Natural killer cell treated with Interleukin-12 subunit alpha and Interleukin-12 subunit beta and Interleukin-15 and Interleukin-18, amount 100 ng/mL, for 72 hours (primary cell): ENCODE data around the gene UGT1A10. TPM values are rescaled to one million over a fixed set of nuclear protein-coding genes. Genes with fewer than 3 reads are reported as not detected.
"Not testable (repeated sequence)": the region's sequence is repeated elsewhere in the genome, so short reads cannot be mapped to it uniquely, and the experiment has no call there.

Experiments used
- ATAC-seq, 2 donors: fragments of 150-1000 bp; cut with Tn5 transposase in 1 of 2; sonication (Bioruptor Pico), chemical (Tn5 transposase) in 1 of 2; 2 replicates each; pipeline ENCODE4 v1.10.0; 2021
- DNase-seq: peaks from one replicate; pipeline ENCODE4 v3.0.0; 2022; ENCODE audit warnings: low spot score
- H3K27ac Mint-ChIP-seq, 2 donors: 1 replicate in 1 of 2; 2 replicates in 1 of 2; pipeline ENCODE4 v1.8.0; 2022; ENCODE audit warnings: mixed read lengths in 2 of 2, mild to moderate bottlenecking in 1 of 2, moderate library complexity in 1 of 2
- H3K27me3 Mint-ChIP-seq, 2 donors: 1 replicate in 1 of 2; 2 replicates in 1 of 2; pipeline ENCODE4 v1.8.0; 2022; ENCODE audit warnings: mixed read lengths in 2 of 2
- H3K36me3 Mint-ChIP-seq: one replicate; pipeline ENCODE4 v1.8.0; 2022; ENCODE audit warnings: mixed read lengths
- H3K4me1 Mint-ChIP-seq, 2 donors: 1 replicate in 1 of 2; 2 replicates in 1 of 2; pipeline ENCODE4 v1.8.0; 2022; ENCODE audit warnings: low read depth in 2 of 2, mixed read lengths in 2 of 2, mild to moderate bottlenecking in 1 of 2
- H3K4me3 Mint-ChIP-seq: one replicate; pipeline ENCODE4 v1.8.0; 2022; ENCODE audit warnings: mixed read lengths
- H3K9me3 Mint-ChIP-seq: 2 replicates; pipeline ENCODE4 v1.8.0; 2022; ENCODE audit warnings: mixed read lengths
- total RNA-seq, 2 donors: library from RNA; stranded (reverse); gene quantifications; one replicate each; pipeline ENCODE4 v1.2.3, GENCODE V29; 2022

Gene UGT1A10
- total RNA-seq, 2 donors from 2014 or later: not detected

DNA sequence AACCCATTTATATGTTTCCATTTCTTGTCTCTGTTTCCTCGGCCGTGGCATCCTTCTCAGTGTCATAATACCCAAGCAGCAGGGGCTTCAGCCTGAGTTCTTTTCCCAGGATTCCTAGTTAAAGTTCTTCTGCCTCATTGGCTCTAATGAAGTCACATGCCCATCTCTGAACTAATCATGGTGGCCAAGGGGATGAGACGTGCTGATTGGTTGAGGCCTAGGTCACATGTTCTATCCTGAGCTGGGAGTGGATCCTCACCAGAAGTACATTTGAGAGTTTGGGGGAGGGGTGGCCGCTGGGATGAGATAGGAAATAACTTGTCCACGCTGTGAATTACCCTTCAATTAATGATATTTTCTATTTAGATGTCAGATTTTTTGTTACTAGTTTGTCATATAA, 72.7 kb downstream of the UGT1A10 start:
- no peak for DNase-seq
- ATAC-seq: no peak
- Mint-ChIP-seq H3K27me3 (peaks cover 26 to 40% of the 10 kb centered on the region in 2 donors), H3K36me3 (no peaks in the 10 kb centered on the region), H3K4me1 (peaks cover 2 to 6% of the 10 kb centered on the region in 2 donors), H3K4me3 (no peak overlapping the region), H3K27ac (no peak overlapping the region), H3K9me3 (no peaks in the 10 kb centered on the region)

DNA sequence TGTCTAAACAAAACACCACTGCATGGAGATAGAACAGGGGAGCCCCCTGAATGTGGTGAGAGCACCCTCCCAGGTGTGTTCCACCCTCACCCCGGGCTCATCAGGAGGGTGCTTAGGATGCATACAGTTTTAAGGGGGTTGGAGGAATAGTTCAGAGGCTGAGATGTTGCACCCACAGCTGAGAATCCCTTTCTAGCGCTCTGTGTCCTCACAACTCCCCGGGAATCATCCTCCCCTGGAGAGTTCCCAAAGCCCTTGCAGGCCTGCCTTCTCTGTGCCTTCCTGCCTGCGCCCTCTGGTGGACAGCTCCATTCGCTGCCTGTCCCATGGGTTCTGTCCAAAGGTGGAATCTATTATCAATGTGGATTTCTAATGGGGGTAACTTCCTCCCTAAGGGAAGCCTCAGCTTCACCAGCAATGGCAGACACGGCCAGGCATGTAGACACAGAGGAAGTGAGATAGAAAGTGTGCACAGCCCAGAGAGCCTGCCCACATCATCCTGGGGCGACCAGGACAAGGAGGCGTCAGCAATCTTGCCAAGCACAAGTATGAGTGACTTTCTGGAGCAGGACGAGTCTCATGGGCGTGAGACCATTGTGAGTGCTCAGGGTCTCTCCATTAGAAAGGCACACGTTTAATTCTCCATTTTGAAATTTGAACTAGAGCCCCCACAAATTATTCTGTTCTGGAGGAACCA, 75.2 kb downstream of the UGT1A10 start:
- H3K36me3 Mint-ChIP-seq: no peaks in the 10 kb centered on the region
- H3K27me3 Mint-ChIP-seq: peaks cover 26 to 37% of the 10 kb centered on the region in 2 donors
- ATAC-seq (peak; percentile 71 to 74), DNase-seq (peak; percentile 74)
- H3K27ac Mint-ChIP-seq: no peak overlapping the region
- H3K9me3 Mint-ChIP-seq: no peaks in the 10 kb centered on the region
- no peak overlapping the region for H3K4me3 Mint-ChIP-seq
- H3K4me1 Mint-ChIP-seq: peaks cover 5 to 8% of the 10 kb centered on the region in 2 donors

DNA sequence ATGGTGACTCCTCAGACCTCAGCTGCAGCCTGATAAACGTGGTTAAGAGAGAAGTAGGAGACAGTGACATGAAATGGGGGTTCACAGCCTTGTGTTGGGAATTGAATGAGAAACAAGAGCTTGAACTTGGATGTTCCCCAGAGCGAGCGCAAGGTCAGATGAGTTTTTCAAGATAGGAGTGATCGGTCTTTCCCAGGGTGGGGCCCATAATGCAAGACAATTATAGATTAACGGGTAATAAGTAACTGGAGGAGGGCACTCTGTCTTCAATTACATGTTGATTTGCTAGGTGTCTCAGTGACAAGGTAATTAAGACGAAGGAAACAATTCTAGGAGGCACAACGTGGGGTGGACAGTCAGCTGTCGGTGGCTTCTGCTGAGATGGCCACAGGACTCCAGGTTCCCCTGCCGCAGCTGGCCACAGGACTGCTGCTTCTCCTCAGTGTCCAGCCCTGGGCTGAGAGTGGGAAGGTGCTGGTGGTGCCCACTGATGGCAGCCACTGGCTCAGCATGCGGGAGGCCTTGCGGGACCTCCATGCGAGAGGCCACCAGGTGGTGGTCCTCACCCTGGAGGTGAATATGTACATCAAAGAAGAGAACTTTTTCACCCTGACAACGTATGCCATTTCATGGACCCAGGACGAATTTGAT, 76.5 kb downstream of the UGT1A10 start, which contains the start of gene UGT1A5:
Gene UGT1A5, plus strand, starts transcription at position 297 of the 651 bp plus-strand sequence. Its CDS starts 85 bp downstream, at position 382.
- Mint-ChIP-seq H3K9me3 (no peaks in the 10 kb centered on the region), H3K4me3 (no peak within 1 kb of the TSS), H3K27me3 (peaks cover 25 to 42% of the 10 kb centered on the region in 2 donors), H3K27ac (peak within 1 kb of the TSS; percentile 7 to 40), H3K4me1 (peaks cover 5 to 8% of the 10 kb centered on the region in 2 donors), H3K36me3 (no peaks in the 10 kb centered on the region)
- DNase-seq (no peak), ATAC-seq (no peak)

DNA sequence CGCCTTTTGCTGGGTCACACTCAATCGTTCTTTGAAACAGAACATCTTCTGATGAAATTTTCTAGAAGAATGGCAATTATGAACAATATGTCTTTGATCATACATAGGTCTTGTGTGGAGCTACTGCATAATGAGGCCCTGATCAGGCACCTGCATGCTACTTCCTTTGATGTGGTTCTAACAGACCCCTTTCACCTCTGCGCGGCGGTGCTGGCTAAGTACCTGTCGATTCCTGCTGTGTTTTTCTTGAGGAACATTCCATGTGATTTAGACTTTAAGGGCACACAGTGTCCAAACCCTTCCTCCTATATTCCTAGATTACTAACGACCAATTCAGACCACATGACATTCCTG, 77.0 kb downstream of the UGT1A10 start:
- H3K4me3 Mint-ChIP-seq: no peak overlapping the region
- ATAC-seq (no peak), DNase-seq (no peak)
- H3K4me1 Mint-ChIP-seq: peaks cover 5 to 8% of the 10 kb centered on the region in 2 donors
- H3K27ac Mint-ChIP-seq: no peak overlapping the region
- no peaks in the 10 kb centered on the region for H3K36me3 Mint-ChIP-seq
- peaks cover 26 to 47% of the 10 kb centered on the region in 2 donors for H3K27me3 Mint-ChIP-seq
- H3K9me3 Mint-ChIP-seq: no peaks in the 10 kb centered on the region

DNA sequence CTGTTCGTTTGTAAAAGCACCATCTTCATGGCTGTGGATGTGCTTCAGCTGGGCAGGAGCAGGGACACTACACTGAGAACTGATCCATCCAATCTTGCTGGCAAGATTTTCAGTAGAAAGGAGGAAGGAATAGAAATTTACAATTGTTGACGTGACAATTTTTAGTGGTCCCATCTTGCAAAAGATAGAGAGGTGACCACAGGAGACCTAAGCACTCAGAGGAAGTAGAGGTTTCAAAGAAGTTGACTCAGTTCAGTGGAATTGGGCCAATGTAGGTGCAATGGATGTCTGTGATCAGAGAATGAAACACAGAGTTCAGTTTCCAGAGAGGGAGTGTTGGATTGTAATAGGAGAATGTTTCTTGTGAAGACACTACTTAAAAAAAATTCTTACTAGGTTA, 77.9 kb downstream of the UGT1A10 start:
- H3K27me3 Mint-ChIP-seq: peaks cover 26 to 51% of the 10 kb centered on the region in 2 donors
- H3K4me3 Mint-ChIP-seq: peak overlapping the region; percentile 8
- peaks cover 5 to 8% of the 10 kb centered on the region in 2 donors for H3K4me1 Mint-ChIP-seq
- no peaks in the 10 kb centered on the region for H3K9me3 Mint-ChIP-seq
- ATAC-seq: peak; percentile 64 to 65
- DNase-seq: no peak
- H3K36me3 Mint-ChIP-seq: no peaks in the 10 kb centered on the region
- H3K27ac Mint-ChIP-seq: peak overlapping the region; percentile 7 to 40

DNA sequence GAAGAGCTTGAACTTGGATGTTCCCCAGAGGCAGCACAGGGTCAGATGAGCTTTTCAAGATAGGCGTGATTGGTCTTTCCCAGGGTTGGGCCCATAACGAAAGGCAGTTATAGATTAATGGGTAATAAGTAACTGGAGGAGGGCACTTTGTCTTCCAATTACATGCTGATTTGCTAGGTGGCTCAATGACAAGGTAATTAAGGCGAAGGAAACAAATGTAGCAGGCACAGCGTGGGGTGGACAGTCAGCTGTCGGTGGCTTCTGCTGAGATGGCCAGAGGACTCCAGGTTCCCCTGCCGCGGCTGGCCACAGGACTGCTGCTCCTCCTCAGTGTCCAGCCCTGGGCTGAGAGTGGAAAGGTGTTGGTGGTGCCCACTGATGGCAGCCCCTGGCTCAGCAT, 82.3 kb downstream of the UGT1A10 start, which contains the start of gene UGT1A4:
Gene UGT1A4, plus strand, starts transcription at position 185 of the 400 bp plus-strand sequence. Its CDS starts 85 bp downstream, at position 270.
- Mint-ChIP-seq H3K4me1 (peaks cover 12 to 16% of the 10 kb centered on the region in 2 donors), H3K27ac (no peak within 1 kb of the TSS), H3K9me3 (no peaks in the 10 kb centered on the region), H3K4me3 (no peak within 1 kb of the TSS), H3K27me3 (peaks cover 26 to 53% of the 10 kb centered on the region in 2 donors), H3K36me3 (no peaks in the 10 kb centered on the region)
- ATAC-seq (no peak), DNase-seq (no peak)

DNA sequence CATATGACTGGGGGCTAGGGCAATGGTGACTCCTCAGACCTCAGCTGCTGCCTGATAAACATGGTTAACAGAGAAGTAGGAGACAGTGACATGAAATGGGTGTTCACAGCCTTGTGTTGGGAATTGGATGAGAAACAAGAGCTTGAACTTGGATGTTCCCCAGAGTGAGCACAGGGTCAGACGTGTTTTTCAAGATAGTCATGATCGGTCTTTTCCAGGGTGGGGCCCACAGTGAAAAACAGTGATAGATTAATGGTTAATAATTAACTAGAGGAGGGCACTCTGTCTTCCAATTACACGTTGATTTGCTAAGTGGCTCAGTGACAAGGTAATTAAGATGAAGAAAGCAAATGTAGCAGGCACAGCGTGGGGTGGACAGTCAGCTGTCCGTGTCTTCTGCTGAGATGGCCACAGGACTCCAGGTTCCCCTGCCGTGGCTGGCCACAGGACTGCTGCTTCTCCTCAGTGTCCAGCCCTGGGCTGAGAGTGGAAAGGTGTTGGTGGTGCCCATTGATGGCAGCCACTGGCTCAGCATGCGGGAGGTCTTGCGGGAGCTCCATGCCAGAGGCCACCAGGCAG, 92.6 kb downstream of the UGT1A10 start, which contains the start of gene UGT1A3:
Gene UGT1A3, plus strand, starts transcription at position 320 of the 579 bp plus-strand sequence. Its CDS starts 85 bp downstream, at position 405.
- no peak within 1 kb of the TSS for H3K4me3 Mint-ChIP-seq
- no peaks in the 10 kb centered on the region for H3K9me3 Mint-ChIP-seq
- no peak within 1 kb of the TSS for H3K27ac Mint-ChIP-seq
- DNase-seq (no peak), ATAC-seq (no peak)
- no peaks in the 10 kb centered on the region for H3K36me3 Mint-ChIP-seq
- peaks cover 22 to 28% of the 10 kb centered on the region in 2 donors for H3K27me3 Mint-ChIP-seq
- H3K4me1 Mint-ChIP-seq: no peaks in the 10 kb centered on the region

DNA sequence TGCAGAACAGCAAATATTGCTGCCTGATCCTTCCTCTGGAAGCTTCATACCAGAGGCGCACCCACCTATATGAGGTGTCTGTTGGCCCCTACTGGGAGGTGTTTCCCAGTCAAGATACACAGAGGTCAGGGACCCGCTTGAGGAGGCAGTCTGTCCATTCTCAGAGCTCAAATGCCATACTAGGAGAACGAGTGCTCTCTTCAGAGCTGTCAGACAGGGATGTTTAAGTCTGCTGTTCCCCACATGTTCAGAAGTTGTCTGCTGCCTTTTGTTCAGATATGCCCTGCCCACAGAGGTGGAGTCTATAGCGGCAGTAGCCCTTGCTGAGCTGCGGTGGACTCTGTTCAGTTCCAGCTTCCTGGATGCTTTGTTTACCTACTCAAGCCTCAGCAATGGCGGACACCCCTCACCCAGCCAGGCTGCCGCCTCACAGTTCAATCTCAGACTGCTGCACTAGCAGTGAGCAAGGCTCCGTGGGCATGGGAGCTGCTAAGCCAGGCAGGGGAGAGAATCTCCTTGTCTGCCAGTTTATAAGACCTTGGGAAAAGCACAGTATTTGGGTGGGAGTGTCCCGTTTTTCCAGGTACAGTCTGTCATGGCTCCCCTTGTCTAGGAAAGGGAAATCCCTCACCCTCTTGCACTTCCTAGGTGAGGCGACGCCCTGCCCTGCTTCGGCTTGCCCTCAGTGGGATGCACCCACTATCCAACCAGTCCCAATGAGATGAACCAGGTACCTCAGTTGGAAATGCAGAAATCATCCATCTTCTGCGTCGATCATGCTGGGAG, 100.8 kb downstream of the UGT1A10 start:
- not testable (repeated sequence) for H3K36me3 Mint-ChIP-seq, H3K4me3 Mint-ChIP-seq, H3K9me3 Mint-ChIP-seq, H3K27ac Mint-ChIP-seq, DNase-seq, ATAC-seq, H3K4me1 Mint-ChIP-seq
- H3K27me3 Mint-ChIP-seq: peaks cover 30 to 55% of the 10 kb centered on the region in 2 donors

DNA sequence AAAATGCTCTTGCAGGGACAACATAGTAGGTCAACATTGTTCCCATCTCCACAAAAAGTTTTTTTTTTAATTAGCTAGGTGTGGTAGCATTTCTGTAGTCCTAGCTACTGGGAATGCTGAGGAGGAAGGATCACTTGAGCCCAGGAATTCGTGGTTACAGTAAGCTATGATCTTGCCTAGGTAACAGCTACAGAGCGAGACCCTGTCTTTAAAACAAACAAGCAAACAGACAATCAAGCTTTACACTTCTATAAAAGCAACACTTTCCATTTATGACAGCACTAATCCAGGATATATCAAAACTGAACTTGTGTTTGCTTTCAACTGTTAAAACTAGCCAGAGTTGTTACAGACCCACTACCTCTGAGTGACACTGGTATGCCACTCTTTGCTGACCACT, 104.6 kb downstream of the UGT1A10 start:
- no peak overlapping the region for H3K27ac Mint-ChIP-seq
- H3K4me3 Mint-ChIP-seq: no peak overlapping the region
- DNase-seq (no peak), ATAC-seq (no peak)
- peaks cover 25 to 34% of the 10 kb centered on the region in 2 donors for H3K27me3 Mint-ChIP-seq
- no peaks in the 10 kb centered on the region for H3K9me3 Mint-ChIP-seq
- H3K4me1 Mint-ChIP-seq: no peaks in the 10 kb centered on the region
- H3K36me3 Mint-ChIP-seq: no peaks in the 10 kb centered on the region

DNA sequence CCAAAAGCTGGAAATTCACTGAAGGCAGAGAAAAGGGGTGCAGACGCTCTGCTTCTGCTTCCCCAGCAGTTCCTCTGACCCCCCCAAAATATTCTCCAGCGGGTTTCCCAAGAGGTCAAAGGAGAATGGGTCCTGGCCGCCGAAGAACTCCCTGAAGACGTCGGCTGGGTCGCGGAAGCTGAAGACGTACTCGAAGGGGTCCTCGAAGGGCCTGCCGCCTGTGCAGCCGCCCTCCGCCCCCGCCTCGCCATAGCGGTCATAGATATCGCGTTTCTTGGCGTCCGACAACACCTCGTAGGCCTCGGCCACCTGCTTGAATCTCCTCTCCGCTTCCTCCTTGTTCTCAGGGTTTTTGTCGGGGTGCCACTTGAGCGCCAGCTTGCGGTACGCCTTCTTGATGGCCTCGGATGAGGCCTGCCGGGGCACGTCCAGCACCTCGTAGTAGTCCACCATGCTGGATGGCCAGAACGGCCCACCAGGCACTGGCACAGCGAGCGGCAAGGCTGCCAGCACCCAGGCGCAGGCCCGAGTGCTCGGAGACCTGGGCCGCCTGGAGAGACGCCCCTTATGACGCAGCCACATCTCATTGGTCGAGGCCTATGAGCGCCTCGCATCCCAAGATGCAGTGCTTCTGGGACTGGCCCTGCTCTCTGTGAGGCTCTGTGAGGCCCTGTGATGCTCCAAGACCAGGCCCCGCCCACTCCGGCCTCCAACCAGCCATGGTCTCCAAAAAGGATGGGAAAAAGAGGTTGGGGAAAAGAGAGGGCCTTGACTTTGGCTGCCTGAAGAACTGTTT, 107.4 kb downstream of the UGT1A10 start:
- no peak overlapping the region for H3K4me3 Mint-ChIP-seq
- ATAC-seq (no peak), DNase-seq (no peak)
- no peaks in the 10 kb centered on the region for H3K9me3 Mint-ChIP-seq
- no peaks in the 10 kb centered on the region for H3K4me1 Mint-ChIP-seq
- peaks cover 25 to 34% of the 10 kb centered on the region in 2 donors for H3K27me3 Mint-ChIP-seq
- H3K27ac Mint-ChIP-seq: no peak overlapping the region
- no peaks in the 10 kb centered on the region for H3K36me3 Mint-ChIP-seq

DNA sequence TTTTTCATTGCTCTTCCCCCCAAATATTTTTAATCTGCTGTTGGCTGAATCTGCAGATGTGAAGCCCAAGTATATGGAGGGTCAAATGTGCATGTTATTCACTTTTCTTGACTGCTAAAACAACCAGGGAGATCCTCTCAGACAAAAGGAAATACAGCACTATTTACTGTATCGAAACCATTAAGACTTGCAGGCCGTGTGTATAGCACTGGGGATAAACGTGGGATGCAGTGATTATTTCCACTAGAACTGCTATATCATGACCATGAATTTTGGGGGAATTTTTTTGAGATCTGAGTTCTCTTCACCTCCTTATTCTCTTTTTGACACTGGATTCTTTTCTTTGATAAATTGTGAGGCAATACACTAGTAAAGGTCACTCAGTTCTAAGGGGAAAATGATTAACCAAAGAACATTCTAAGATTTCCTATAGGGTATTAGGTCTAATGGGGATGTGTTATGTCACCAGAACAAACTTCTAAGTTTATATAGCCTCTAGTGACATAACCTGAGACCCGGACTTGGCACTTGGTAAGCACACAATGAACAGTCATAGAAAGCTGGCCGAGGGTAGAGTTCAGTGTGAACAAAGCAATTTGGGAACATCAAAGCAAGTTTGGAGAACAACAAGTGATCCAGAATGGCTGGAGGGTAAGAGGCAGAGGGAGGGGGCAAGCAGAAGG, 109.0 kb downstream of the UGT1A10 start:
- Mint-ChIP-seq H3K36me3 (peaks cover 4% of the 10 kb centered on the region), H3K27me3 (peaks cover 29 to 36% of the 10 kb centered on the region in 2 donors), H3K27ac (no peak overlapping the region), H3K9me3 (no peaks in the 10 kb centered on the region), H3K4me1 (no peaks in the 10 kb centered on the region), H3K4me3 (no peak overlapping the region)
- DNase-seq: no peak
- no peak for ATAC-seq

DNA sequence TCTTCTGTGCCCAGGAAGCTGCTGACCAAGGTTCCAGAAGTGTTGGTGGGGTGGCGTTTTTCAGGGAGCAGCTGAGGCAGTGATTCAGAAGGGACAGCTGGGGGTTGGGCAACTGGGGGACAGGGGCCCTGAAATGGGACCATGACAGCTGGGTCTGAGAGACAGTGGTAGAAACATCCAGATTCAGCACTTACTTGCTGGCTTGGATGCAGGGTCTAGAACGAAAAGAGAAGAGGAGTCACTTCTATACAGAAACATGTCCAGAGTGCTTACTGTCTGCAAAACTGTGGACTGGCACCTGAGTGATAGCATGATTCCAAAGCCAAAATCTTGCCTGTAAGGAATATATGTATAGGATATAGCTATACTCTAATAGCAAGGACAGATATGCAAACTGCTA, 109.6 kb downstream of the UGT1A10 start:
- H3K27me3 Mint-ChIP-seq: peaks cover 29 to 33% of the 10 kb centered on the region in 2 donors
- not testable (repeated sequence) for H3K9me3 Mint-ChIP-seq, ATAC-seq, DNase-seq, H3K27ac Mint-ChIP-seq, H3K4me1 Mint-ChIP-seq, H3K4me3 Mint-ChIP-seq, H3K36me3 Mint-ChIP-seq
